GM19240 (cell line): ENCODE results near the gene YJU2.
"Not testable (repeated sequence)": the region's sequence is repeated elsewhere in the genome, so short reads cannot be mapped to it uniquely, and the experiment has no call there.

Source experiments
- DNase-seq: peaks from one replicate; pipeline ENCODE4 v3.0.0; 2011; ENCODE audit warnings: low spot score; ENCODE audit not compliant: insufficient read length

The YJU2 gene

DNA sequence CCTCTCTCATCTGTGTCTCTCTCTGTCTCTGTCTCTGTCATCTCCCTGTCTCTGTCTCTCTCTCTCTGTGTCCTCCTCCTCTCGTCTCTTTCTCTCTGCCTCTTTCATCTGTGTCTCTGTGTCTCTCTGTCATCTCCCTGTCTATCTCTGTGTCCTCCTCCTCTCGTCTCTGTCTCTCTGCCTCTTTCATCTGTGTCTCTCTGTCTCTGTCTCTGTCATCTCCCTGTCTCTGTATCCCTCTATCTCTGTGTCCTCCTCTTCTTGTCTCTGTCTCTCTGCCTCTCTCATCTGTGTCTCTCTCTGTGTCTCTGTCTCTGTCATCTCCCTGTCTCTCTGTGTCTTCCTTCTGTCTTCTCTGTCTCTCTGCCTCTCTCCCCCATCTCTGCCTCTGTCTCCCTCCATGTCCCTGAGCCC, 18.1 kb upstream of the YJU2 start:
- DNase-seq: no peak

GRCh38 chr19:4229179-4229931, 17.5 kb upstream of the YJU2 start, which contains the start of gene EBI3:
Gene EBI3, plus strand, starts transcription at chr19:4229523. Its CDS starts 28 bp downstream, at chr19:4229551.
- peak; percentile 62 for DNase-seq

DNA sequence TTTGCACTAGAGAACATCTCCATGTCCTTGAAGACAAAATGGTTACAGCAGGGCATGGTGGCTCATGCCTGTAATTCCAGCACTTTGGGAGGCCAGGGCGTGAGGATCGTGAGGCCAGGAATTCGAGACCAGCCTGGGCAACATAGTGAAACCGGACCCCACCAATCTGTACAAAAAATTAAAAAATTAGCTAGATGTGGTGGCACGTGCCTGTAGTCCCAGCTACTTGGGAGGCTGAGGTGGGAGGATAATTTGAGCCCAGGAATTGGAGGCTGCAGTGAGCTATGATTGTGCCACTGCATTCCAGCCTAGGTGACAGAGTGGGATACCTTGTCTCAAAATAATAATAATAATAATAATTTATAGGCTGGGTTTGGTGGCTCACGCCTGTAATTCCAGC, 16.6 kb upstream of the YJU2 start:
- not testable (repeated sequence) for DNase-seq

DNA sequence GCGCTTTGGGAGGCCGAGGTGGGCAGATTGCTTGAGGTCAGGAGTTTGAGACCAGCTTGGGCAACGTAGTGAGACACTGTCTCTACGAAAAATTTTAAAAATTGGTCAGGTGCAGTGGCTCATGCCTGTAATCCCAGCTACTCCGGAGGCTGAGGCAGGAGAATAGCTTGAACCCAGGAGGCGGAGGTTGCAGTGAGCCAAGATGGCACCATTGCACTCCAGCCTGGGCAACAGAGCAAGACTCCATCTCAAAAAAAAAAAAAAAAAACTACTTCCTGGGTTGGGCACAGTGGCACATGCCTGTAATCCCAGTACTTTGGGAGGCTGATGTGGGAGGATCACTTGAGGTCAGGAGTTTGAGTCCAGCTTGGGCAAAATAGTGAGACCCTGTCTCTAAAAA, 15.4 kb upstream of the YJU2 start:
- DNase-seq: not testable (repeated sequence)

GRCh38 chr19:4232139-4232538, 14.7 kb upstream of the YJU2 start:
- not testable (repeated sequence) for DNase-seq

- no peak for DNase-seq
Observed at GRCh38 chr19:4232614-4233281, 14.1 kb upstream of the YJU2 start.

DNA sequence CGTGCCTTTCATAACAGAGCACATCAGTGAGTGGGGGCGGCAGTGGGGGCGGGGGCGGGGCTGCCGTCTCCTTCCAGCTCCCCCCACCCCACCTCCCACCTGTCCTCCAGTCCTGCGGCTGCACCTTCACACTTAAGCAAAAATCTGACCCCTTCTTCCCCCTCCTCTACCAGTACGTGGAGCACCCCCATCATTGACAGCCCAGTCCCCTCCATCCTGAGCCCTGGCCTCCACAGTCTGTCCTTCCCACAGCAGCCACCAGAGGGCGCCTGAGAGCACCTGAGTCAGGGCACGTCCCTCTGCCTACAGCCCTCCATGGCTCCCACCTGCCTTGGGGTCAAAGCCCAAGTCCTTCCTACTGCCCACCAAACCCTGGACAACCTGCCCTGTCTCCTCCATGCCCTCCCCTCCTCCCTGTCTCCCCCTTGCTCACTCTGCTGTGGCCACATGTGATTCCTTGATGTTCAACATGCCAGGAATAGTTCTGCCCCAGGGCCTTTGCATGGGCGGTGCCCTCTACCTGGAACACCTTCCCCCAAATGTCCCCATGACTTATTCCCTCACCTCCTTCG, 13.5 kb upstream of the YJU2 start:
- no peak for DNase-seq

DNA sequence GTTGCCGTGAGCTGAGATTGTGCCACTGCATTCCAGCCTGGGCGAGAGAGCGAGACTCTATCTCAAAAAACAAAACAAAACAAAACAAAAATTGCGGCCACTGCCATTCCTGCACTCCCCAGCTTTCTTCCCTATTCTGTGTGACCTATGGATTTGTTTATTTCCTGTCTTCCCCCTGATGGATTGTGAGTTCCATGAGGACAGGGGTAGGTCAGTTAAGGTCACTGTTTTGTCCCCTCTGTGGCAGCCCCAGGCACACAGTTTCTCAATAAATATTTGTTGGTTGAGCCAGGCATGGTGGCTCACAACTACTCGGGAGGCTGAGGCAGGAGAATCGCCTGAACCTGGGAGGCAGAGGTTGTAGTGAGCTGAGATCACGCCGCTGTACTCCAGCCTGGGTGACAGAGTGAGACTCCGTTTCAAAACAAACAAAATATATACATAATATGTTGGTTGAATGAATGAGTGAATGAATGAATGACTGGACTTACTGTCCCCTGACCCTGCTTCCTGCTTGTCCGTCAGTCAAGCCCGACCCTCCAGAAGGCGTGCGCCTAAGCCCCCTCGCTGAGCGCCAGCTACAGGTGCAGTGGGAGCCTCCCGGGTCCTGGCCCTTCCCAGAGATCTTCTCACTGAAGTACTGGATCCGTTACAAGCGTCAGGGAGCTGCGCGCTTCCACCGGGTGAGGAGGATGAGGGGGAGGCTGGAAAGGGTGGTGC, 12.6 kb upstream of the YJU2 start:
- no peak for DNase-seq

DNA sequence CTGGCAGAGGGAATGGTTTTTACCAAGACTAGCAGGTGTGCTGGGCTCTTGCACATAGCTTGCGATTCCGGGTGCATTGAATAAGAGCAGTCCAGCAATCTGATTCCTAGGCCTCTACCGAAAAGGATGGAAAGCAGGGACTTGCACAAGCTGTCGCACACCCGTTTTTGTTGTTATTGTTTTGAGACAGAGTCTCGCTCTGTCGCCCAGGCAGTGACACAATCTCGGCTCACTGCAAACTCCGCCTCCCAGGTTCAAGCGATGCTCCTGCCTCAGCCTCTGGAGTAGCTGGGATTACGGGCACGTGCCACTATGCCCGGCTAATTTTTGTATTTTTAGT, 12.0 kb upstream of the YJU2 start:
- no peak for DNase-seq

- DNase-seq: not testable (repeated sequence)
Observed at GRCh38 chr19:4237510-4237909, 9.4 kb upstream of the YJU2 start.

GRCh38 chr19:4238831-4239230, 8.0 kb upstream of the YJU2 start:
- DNase-seq: no peak

GRCh38 chr19:4241824-4242430, 5.0 kb upstream of the YJU2 start:
- DNase-seq: no peak

- not testable (repeated sequence) for DNase-seq
Observed at GRCh38 chr19:4245938-4246337, 942 bp upstream of the YJU2 start.

- DNase-seq: no peak
Observed at GRCh38 chr19:4256563-4256962, 9.7 kb downstream of the YJU2 start.

- DNase-seq: no peak
Observed at GRCh38 chr19:4257025-4257424, 10.1 kb downstream of the YJU2 start.

GRCh38 chr19:4258181-4258580, 11.3 kb downstream of the YJU2 start:
- DNase-seq: no peak

GRCh38 chr19:4260613-4261191, 13.8 kb downstream of the YJU2 start:
- DNase-seq: no peak

DNA sequence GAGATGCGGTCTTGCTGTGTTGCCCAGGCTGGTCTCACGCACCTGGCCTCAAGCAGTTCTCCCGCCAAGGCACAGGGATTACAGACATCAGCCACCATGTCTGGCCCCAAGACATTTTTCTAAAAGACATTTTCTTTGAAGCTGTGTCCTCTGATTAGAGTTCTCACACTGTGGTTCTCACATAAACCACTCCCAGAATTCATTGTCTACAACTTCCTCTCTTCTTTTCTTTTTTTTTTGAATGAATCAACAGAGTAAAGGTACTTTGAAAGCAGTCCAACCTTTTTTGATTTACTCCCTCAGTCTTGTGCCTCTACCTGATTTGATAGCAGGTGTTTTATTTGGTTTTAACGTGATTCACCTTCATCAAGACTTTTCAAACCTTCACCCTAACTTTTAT, 17.9 kb downstream of the YJU2 start:
- no peak for DNase-seq

DNA sequence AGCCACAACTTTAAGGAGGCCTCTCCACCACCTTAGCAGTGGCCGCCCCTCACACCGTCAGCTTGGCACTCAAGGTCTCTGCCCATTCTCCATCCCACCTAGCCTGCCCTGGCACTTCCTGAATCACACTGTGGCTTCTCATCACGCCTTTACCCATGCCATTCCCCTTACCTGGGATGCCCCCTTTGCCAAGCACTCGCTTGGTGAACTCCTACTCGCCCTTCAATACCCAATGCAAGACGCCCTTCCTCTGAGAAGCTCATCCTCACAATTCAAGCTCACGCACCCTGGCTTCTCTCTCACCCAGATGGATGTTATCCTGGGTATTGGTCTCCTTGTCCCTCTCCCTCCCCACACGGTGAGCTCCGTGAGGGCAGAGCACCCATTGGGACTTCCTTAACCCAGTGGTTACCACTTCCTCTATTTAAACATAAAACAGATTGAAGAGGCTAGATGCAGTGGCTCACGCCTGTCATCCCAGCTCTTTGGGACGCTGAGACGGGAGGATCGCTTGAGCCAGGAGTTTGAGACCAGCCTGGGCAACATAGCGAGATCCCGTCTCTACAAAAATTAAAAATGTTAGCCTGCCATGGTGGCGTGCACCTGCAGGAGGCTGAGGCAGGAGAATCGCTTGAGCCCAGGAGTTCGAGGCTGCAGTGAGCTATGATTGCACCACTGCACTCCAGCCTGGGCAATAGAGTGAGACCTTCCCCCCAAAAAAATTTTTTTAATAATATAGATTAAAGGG, 19.5 kb downstream of the YJU2 start:
- no peak for DNase-seq

DNA sequence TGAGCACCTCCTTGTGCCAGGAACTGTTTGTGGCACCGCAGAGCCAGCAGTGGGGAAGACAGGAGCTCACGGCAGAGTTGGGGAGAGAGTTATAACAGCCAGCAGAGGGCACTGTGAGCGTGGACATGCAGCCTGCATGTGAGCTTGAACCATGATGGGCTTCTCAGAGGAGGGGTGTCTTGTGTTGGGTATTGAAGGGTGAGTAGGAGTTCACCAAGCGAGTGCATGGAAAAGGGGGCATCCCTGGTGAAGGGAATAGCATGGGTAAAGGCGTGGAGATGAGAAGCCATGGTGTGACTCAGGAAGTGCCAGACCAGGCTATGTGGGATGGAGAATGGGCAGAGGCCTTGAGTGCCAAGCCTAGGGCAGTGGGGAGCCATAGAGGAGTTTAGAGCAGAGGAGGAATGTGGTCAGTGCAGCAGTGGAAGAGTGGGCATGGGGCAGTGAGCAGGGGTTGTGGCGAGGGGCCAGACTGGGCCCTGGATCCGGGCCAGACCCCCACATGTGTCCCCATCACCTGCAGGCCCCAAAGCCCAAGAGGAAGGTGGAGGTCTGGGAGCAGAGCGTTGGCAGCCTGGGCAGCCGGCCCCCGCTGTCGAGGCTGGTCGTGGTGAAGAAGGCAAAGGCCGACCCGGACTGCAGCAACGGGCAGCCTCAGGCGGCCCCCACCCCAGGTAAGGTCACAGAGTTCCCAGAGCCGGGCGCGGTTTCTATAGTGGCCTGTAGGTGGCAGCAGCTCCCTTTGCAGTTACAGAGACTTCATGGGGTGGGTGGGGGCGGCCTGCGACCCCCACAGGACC, 20.4 kb downstream of the YJU2 start:
- peak; percentile 50 for DNase-seq
